Keratinocyte (primary cell): ENCODE measurements around the gene SEC16B. TPM values are rescaled to one million over a fixed set of nuclear protein-coding genes. Genes with fewer than 3 reads are reported as not detected.
A peak's percentile ranks its signal among the peaks of the same experiment; 100 is the strongest.

ENCODE experiments used
- DNase-seq: peaks from one replicate; pipeline ENCODE4 v3.0.0-alpha.2; 2011; ENCODE audit warnings: low read depth, missing footprints, low spot score
- FAIRE-seq: peaks from 2 replicates; lab custom pipeline; 2011; peaks lifted over from hg19 to GRCh38; lab: Jason Lieb, UNC
- H2AFZ ChIP-seq: 2 replicates; pipeline ENCODE4 v1.6.0; 2012; ENCODE audit warnings: low read length, control low read depth, inconsistent platforms; ENCODE audit not compliant: control insufficient read depth
- H3K27ac ChIP-seq: 2 replicates; pipeline ENCODE4 v1.5.1; 2011; ENCODE audit warnings: low read length; ENCODE audit not compliant: control insufficient read depth, insufficient read depth
- H3K27me3 ChIP-seq: 3 replicates; pipeline ENCODE4 v1.6.0; 2011; ENCODE audit warnings: low read length; ENCODE audit not compliant: control insufficient read depth, insufficient read depth; ENCODE audit errors: extremely low read depth
- H3K36me3 ChIP-seq, 2 experiments: 2 replicates in 1 of 2; 3 replicates in 1 of 2; pipeline ENCODE4 v1.5.1; 2011; ENCODE audit warnings: low read length in 2 of 2, mild to moderate bottlenecking in 1 of 2; ENCODE audit not compliant: control insufficient read depth in 2 of 2, insufficient read depth in 2 of 2; ENCODE audit errors: extremely low read depth in 1 of 2
- H3K4me1 ChIP-seq: 3 replicates; pipeline ENCODE4 v1.5.1; 2011; ENCODE audit warnings: low read length; ENCODE audit not compliant: control insufficient read depth, insufficient read depth; ENCODE audit errors: extremely low read depth
- H3K4me2 ChIP-seq: 3 replicates; pipeline ENCODE4 v1.6.0; 2011; ENCODE audit warnings: low read depth, low read length; ENCODE audit not compliant: control insufficient read depth, insufficient read depth; ENCODE audit errors: extremely low read depth
- H3K4me3 ChIP-seq, 3 experiments: fragments of 200-600 bp in 1 of 3; sonication (generic) in 1 of 3; 2 replicates in 2 of 3; 3 replicates in 1 of 3; pipeline ENCODE4 v1.5.1; 2011 to 2016; ENCODE audit warnings: low read length in 3 of 3, mild to moderate bottlenecking in 3 of 3, control low read depth in 2 of 3, inconsistent platforms in 1 of 3, low read depth in 1 of 3, mixed read lengths in 1 of 3, mixed run types in 1 of 3, moderate library complexity in 1 of 3; ENCODE audit not compliant: control insufficient read depth in 2 of 3, insufficient read depth in 2 of 3; ENCODE audit errors: extremely low read depth in 1 of 3
- H3K79me2 ChIP-seq: 2 replicates; pipeline ENCODE4 v1.6.0; 2012; ENCODE audit warnings: low read length; ENCODE audit not compliant: control insufficient read depth, insufficient read depth
- H3K9ac ChIP-seq: 3 replicates; pipeline ENCODE4 v1.6.0; 2011; ENCODE audit warnings: low read length; ENCODE audit not compliant: control insufficient read depth, insufficient read depth; ENCODE audit errors: extremely low read depth
- H3K9me1 ChIP-seq: 3 replicates; pipeline ENCODE4 v1.6.0; 2011; ENCODE audit warnings: low read length; ENCODE audit not compliant: control insufficient read depth, insufficient read depth; ENCODE audit errors: extremely low read depth
- H3K9me3 ChIP-seq: 2 replicates; pipeline ENCODE4 v1.5.1; 2012; ENCODE audit warnings: low read depth, low read length; ENCODE audit not compliant: control insufficient read depth
- H4K20me1 ChIP-seq: 3 replicates; pipeline ENCODE4 v1.6.0; 2011; ENCODE audit warnings: low read length; ENCODE audit not compliant: control insufficient read depth, insufficient read depth; ENCODE audit errors: extremely low read depth
- EZH2 ChIP-seq: IDR thresholded peaks from one replicate; pipeline ENCODE4 v1.6.1; 2012; ENCODE audit warnings: inconsistent platforms, mild to moderate bottlenecking, low read length, moderate library complexity
- dilution Hi-C: fragments of 300-500 bp; cut with MboI; formaldehyde crosslinking; loops from one replicate; pipeline ENCODE4 v1.7.0; 2020; ENCODE audit warnings: low sequenced_read_pairs; ENCODE audit not compliant: extremely low pct_ligation_motif_present
- polyA plus RNA-seq, 5 experiments: library from polyadenylated mRNA; depleted of rRNA in 3 of 5; stranded (reverse) in 3 of 5; stranded (forward) in 1 of 5; unstranded in 1 of 5; fragments of >200 nt; gene quantifications; 1 replicate in 1 of 5; 2 replicates in 3 of 5; 3 replicates in 1 of 5; pipeline versions ENCODE4 v1.2.1 to v1.2.3, GENCODE V29; 2011 to 2012; ENCODE audit warnings: missing spikeins in 2 of 5, low read depth in 1 of 5, low replicate concordance in 1 of 5
- TF ChIP-seq, protein P1 (sequence below), 3 experiments: IDR thresholded peaks in 1 of 3; conservative IDR thresholded peaks in 1 of 3; optimal IDR thresholded peaks in 1 of 3; 2 replicates in 2 of 3; 3 replicates in 1 of 3; pipeline versions ENCODE3 to v1.5.1; 2011; ENCODE audit warnings: low read length in 3 of 3, mild to moderate bottlenecking in 3 of 3, moderate library complexity in 2 of 3, control low read depth in 1 of 3, inconsistent platforms in 1 of 3; ENCODE audit not compliant: insufficient read depth in 2 of 3; ENCODE audit errors: extremely low read depth in 1 of 3

Gene SEC16B
- polyA plus RNA-seq, 1 donor (not counting 4 experiments of a cell fraction or from before 2014, with no cell fraction given) = 1.2 TPM

DNA sequence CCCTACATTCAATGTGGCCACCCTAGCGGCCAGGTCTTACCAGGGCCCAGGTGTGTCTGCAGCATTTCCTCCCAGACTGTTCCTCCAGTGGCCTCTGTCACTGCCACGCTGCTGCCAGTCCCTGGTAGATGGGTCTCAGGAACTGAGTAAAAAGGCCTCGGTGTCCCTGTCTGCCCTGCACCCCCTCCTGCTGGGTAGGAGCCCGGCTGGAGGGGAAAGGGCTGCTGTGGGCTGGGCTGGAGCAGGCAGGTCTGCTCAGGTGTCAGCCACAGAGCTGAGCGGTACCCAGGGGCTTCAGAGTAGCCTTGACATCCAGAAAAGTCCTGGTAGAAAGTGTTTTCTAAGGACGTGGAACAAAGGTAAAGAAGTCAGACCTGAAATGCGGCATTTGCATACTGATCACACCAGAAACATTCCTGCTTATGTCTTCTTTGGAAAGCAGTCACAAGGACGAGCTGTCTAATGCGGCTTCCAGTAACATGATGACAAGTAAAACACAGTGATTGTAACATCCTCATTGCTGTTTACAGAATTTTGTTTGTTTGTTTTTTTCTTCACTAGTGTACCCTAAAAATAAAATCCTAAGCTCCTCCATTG is 32.6 kb downstream of the SEC16B start:
- no peaks in the 10 kb centered on the region for H3K36me3 ChIP-seq
- no peaks in the 10 kb centered on the region for H3K27me3 ChIP-seq
- FAIRE-seq = no peak

GRCh38 chr1:177935638-177936415 is 34.0 kb downstream of the SEC16B start:
- no peak overlapping the region for H3K9ac ChIP-seq
- H3K27me3 ChIP-seq = no peaks in the 10 kb centered on the region
- no peaks in the 10 kb centered on the region for H3K79me2 ChIP-seq
- TF ChIP-seq, protein P1, sequence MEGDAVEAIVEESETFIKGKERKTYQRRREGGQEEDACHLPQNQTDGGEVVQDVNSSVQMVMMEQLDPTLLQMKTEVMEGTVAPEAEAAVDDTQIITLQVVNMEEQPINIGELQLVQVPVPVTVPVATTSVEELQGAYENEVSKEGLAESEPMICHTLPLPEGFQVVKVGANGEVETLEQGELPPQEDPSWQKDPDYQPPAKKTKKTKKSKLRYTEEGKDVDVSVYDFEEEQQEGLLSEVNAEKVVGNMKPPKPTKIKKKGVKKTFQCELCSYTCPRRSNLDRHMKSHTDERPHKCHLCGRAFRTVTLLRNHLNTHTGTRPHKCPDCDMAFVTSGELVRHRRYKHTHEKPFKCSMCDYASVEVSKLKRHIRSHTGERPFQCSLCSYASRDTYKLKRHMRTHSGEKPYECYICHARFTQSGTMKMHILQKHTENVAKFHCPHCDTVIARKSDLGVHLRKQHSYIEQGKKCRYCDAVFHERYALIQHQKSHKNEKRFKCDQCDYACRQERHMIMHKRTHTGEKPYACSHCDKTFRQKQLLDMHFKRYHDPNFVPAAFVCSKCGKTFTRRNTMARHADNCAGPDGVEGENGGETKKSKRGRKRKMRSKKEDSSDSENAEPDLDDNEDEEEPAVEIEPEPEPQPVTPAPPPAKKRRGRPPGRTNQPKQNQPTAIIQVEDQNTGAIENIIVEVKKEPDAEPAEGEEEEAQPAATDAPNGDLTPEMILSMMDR (optimal IDR thresholded peaks at IDR 0.05 in 1 of 3, IDR thresholded peaks at IDR 0.05 in 1 of 3, conservative IDR thresholded peaks at IDR 0.05 in 1 of 3; ENCODE audit: extremely low read depth in 1 of 3, insufficient read depth in 2 of 3, low read length in 3 of 3) = no peak
- TF ChIP-seq EZH2 = no peak
- H3K4me1 ChIP-seq = no peaks in the 10 kb centered on the region
- H3K9me3 ChIP-seq = no peaks in the 10 kb centered on the region
- H3K36me3 ChIP-seq = no peaks in the 10 kb centered on the region
- dilution Hi-C loops = loop anchor here (25.0 kb wide), 1 partner anchor 674 kb away; no protein-coding TSS in a partner anchor
- no peak overlapping the region for H3K4me2 ChIP-seq
- no peaks in the 10 kb centered on the region for H4K20me1 ChIP-seq
- no peaks in the 10 kb centered on the region for H3K9me1 ChIP-seq
- H3K4me3 ChIP-seq = no peak overlapping the region
- no peak overlapping the region for H3K27ac ChIP-seq
- H2AFZ ChIP-seq = no peak overlapping the region
- FAIRE-seq (peak; percentile 13), DNase-seq (no peak)

More for the DNA sequence above, 32.6 kb downstream of the SEC16B start:
- no peak for DNase-seq
- H3K4me3 ChIP-seq = no peak overlapping the region
- no peak for TF ChIP-seq EZH2
- H4K20me1 ChIP-seq = no peaks in the 10 kb centered on the region
- H3K4me2 ChIP-seq = no peak overlapping the region
- H3K4me1 ChIP-seq = no peaks in the 10 kb centered on the region
- no peak overlapping the region for H2AFZ ChIP-seq
- no peak overlapping the region for H3K27ac ChIP-seq
- no peaks in the 10 kb centered on the region for H3K79me2 ChIP-seq
- dilution Hi-C loops = loop anchor here (25.0 kb wide), 1 partner anchor 675 kb away; no protein-coding TSS in a partner anchor
- no peaks in the 10 kb centered on the region for H3K9me1 ChIP-seq
- H3K9ac ChIP-seq = no peak overlapping the region
- H3K9me3 ChIP-seq = no peaks in the 10 kb centered on the region
